Kidney epithelial cell (primary cell): ENCODE results near the gene ADGRF3. TPM values are rescaled to one million over a fixed set of nuclear protein-coding genes. Genes with fewer than 3 reads are reported as not detected.
"Not testable (repeated sequence)": the region's sequence is repeated elsewhere in the genome, so short reads cannot be mapped to it uniquely, and the experiment has no call there.

ENCODE experiments used
- DNase-seq: peaks from one replicate; pipeline ENCODE4 v3.0.0-alpha.2; 2010; ENCODE audit warnings: low read depth
- H3K27me3 ChIP-seq: 2 replicates; pipeline ENCODE4 v1.6.0; 2011; ENCODE audit warnings: low read length; ENCODE audit not compliant: control insufficient read depth, insufficient read depth
- H3K36me3 ChIP-seq: 2 replicates; pipeline ENCODE4 v1.5.1; 2011; ENCODE audit warnings: low read length; ENCODE audit not compliant: control insufficient read depth, insufficient read depth
- H3K4me3 ChIP-seq: 2 replicates; pipeline ENCODE4 v1.5.1; 2011; ENCODE audit warnings: low read depth, mild to moderate bottlenecking, control low read depth, low read length
- total RNA-seq: library from RNA; depleted of rRNA; stranded (reverse); fragments of >200 nt; gene quantifications from 2 replicates; pipeline ENCODE4 v1.2.3, GENCODE V29; 2015
- TF ChIP-seq, protein P1 (sequence below): IDR thresholded peaks from 2 replicates; pipeline ENCODE4 v1.5.1; 2011; ENCODE audit warnings: mild to moderate bottlenecking, moderate library complexity, low read length, control low read depth, inconsistent platforms; ENCODE audit not compliant: insufficient read depth, poor library complexity, severe bottlenecking

ADGRF3 gene
- total RNA-seq, 1 donor from 2014 or later: 0.08 TPM

DNA sequence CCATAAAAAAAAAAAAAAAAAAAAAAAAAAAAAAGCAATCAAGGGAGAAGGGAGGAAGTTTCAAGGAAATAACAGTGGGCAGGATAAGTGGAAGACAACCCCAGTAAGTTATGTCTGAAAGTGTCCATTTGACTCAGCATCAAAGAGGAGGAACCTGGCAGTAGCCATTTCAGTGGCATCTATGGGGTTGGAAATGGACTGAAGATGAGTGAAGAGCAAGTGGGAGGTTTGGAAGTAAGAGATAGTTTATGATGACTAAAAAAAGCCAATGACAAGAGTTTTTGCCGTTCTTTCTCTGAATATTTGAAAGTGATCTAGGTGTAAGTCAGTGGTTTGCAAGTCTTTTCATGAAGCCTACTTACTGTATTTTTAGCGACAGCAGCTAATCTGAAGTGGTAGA is 9.9 kb downstream of the ADGRF3 start:
- no peaks in the 10 kb centered on the region for H3K27me3 ChIP-seq
- no peak for DNase-seq
- H3K4me3 ChIP-seq: no peak overlapping the region
- TF ChIP-seq, protein P1, sequence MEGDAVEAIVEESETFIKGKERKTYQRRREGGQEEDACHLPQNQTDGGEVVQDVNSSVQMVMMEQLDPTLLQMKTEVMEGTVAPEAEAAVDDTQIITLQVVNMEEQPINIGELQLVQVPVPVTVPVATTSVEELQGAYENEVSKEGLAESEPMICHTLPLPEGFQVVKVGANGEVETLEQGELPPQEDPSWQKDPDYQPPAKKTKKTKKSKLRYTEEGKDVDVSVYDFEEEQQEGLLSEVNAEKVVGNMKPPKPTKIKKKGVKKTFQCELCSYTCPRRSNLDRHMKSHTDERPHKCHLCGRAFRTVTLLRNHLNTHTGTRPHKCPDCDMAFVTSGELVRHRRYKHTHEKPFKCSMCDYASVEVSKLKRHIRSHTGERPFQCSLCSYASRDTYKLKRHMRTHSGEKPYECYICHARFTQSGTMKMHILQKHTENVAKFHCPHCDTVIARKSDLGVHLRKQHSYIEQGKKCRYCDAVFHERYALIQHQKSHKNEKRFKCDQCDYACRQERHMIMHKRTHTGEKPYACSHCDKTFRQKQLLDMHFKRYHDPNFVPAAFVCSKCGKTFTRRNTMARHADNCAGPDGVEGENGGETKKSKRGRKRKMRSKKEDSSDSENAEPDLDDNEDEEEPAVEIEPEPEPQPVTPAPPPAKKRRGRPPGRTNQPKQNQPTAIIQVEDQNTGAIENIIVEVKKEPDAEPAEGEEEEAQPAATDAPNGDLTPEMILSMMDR: no peak
- H3K36me3 ChIP-seq: no peaks in the 10 kb centered on the region

DNA sequence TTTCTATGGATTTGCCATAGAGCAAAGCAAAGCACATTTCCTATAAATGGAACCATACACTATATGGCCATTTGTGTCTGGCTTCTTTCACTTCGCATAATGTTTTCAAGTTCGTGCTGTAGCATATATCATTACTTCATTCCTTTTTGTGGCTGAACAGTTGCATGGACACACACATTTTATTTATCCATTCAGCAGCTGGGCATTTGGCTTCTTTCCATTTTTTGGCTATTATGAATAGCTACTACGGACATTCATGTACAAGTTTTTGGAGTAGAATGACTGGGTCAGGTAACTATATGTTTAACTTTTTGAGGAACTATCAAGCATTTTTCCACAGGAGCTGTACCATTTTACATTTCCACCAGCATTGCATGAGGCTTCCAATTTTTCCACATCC is 11.4 kb downstream of the ADGRF3 start:
- H3K4me3 ChIP-seq: no peak overlapping the region
- no peaks in the 10 kb centered on the region for H3K36me3 ChIP-seq
- DNase-seq: no peak
- TF ChIP-seq, protein P1: no peak
- no peaks in the 10 kb centered on the region for H3K27me3 ChIP-seq

DNA sequence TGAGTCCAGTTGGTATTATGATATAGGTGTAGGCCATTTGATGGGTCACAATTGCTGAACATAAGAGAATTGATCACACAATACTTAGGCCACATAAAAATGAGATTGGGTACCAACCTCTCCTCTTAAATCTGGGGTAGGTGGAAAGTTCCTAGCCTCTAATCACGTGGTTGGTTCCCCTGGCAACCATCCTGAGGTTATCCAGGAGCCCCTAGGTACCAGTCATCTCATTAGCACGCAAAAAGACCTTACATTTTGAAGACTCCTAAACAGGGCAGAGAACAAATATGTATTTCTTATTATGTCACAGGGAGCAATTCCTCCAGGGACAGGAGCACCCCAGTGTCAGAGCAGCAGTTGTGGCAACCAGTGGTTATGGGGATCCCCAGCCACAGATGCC is 13.3 kb downstream of the ADGRF3 start:
- peak; percentile 61 for DNase-seq
- TF ChIP-seq, protein P1: no peak
- Histone ChIP-seq H3K36me3 (no peaks in the 10 kb centered on the region), H3K27me3 (no peaks in the 10 kb centered on the region), H3K4me3 (no peak overlapping the region)

GRCh38 chr2:26331321-26331720 is 15.3 kb downstream of the ADGRF3 start:
- not testable (repeated sequence) for H3K36me3 ChIP-seq, H3K4me3 ChIP-seq, H3K27me3 ChIP-seq, DNase-seq

- TF ChIP-seq, protein P1: no peak
- Histone ChIP-seq H3K36me3 (no peaks in the 10 kb centered on the region), H3K27me3 (no peaks in the 10 kb centered on the region), H3K4me3 (no peak overlapping the region)
- no peak for DNase-seq
Observed at GRCh38 chr2:26330604-26331003, 16.0 kb downstream of the ADGRF3 start.

- Histone ChIP-seq H3K36me3 (no peaks in the 10 kb centered on the region), H3K27me3 (no peaks in the 10 kb centered on the region), H3K4me3 (no peak overlapping the region)
- DNase-seq: peak; percentile 32
- TF ChIP-seq, protein P1: peak; percentile 89
Observed at GRCh38 chr2:26330114-26330549, 16.5 kb downstream of the ADGRF3 start.

- not testable (repeated sequence) for H3K4me3 ChIP-seq, H3K27me3 ChIP-seq, DNase-seq, H3K36me3 ChIP-seq
Observed at GRCh38 chr2:26329083-26329482, 17.5 kb downstream of the ADGRF3 start.
